Measurements from ENCODE around the gene SPIN1. TPM values are rescaled to one million over a fixed set of nuclear protein-coding genes. Genes with fewer than 3 reads are reported as not detected.
"Not testable (repeated sequence)": the region's sequence is repeated elsewhere in the genome, so short reads cannot be mapped to it uniquely, and the experiment has no call there.

SPIN1 gene
- total RNA-seq, 1 donor from 2014 or later: 77.6 TPM

DNA sequence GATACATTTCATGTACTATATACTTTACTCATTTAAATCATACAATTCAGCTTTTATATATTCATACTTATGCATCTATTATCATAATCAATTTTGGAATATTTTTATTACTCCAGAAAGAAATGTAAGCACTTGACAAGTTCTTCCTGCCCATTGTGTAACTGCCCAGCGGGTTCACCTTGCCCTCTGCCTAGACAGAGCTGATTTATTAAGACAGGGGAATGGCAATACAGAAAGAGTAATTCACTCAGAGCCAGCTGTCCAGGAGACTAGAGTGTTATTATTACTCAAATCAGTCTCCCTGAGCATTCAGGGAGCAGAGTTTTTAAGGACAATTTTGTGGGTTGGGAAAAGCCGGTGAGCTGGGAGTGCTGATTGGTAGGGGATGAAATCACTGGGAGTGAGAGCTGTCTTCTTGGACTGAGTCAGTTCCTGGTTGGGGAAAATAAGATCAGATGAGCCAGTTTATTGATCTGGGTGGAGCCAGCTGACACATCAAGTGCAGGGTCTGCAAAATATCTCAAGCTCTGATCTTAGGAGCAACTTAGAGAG lies 16.1 kb upstream of the SPIN1 start:
- Mint-ChIP-seq H3K9me3 (peaks cover 11% of the 10 kb centered on the region), H3K4me3 (no peak overlapping the region), H3K4me1 (peaks cover 9% of the 10 kb centered on the region), H3K27me3 (ENCODE audit: low read depth) (no peaks in the 10 kb centered on the region), H3K36me3 (ENCODE audit: low read depth) (peaks cover 2% of the 10 kb centered on the region), H3K27ac (ENCODE audit: unreplicated experiment) (no peak overlapping the region)
- no peak for DNase-seq (ENCODE audit: low read depth, low spot score)
- TF ChIP-seq, protein P1, sequence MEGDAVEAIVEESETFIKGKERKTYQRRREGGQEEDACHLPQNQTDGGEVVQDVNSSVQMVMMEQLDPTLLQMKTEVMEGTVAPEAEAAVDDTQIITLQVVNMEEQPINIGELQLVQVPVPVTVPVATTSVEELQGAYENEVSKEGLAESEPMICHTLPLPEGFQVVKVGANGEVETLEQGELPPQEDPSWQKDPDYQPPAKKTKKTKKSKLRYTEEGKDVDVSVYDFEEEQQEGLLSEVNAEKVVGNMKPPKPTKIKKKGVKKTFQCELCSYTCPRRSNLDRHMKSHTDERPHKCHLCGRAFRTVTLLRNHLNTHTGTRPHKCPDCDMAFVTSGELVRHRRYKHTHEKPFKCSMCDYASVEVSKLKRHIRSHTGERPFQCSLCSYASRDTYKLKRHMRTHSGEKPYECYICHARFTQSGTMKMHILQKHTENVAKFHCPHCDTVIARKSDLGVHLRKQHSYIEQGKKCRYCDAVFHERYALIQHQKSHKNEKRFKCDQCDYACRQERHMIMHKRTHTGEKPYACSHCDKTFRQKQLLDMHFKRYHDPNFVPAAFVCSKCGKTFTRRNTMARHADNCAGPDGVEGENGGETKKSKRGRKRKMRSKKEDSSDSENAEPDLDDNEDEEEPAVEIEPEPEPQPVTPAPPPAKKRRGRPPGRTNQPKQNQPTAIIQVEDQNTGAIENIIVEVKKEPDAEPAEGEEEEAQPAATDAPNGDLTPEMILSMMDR (conservative IDR thresholded peaks at IDR 0.05): no peak

DNA sequence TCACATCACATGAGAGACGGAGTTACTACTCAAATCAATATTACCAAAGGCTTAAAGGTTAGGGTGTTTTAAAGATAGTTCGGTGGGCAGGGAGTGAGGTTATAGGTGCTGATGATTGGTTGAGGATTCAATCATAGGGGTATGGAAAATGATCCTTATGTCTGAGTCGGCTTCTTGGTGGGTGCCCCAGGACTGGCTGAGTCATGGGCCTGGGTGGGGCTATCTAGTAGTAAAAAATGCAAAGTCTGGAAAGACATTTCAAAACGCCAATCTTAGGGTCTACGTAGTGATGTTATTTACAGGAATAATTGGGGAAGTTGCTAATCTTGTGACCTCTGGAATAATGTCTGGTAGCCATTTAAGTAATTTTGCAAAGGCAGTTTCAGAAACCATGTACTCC lies 15.2 kb upstream of the SPIN1 start:
- H3K36me3 Mint-ChIP-seq (ENCODE audit: low read depth): peaks cover 2% of the 10 kb centered on the region
- TF ChIP-seq, protein P1 (conservative IDR thresholded peaks at IDR 0.05): no peak
- peaks cover under 1% of the 10 kb centered on the region for H3K27me3 Mint-ChIP-seq (ENCODE audit: low read depth)
- peaks cover 10% of the 10 kb centered on the region for H3K9me3 Mint-ChIP-seq
- no peak overlapping the region for H3K27ac Mint-ChIP-seq (ENCODE audit: unreplicated experiment)
- no peak overlapping the region for H3K4me3 Mint-ChIP-seq
- no peak for DNase-seq (ENCODE audit: low read depth, low spot score)
- H3K4me1 Mint-ChIP-seq: peaks cover 9% of the 10 kb centered on the region

DNA sequence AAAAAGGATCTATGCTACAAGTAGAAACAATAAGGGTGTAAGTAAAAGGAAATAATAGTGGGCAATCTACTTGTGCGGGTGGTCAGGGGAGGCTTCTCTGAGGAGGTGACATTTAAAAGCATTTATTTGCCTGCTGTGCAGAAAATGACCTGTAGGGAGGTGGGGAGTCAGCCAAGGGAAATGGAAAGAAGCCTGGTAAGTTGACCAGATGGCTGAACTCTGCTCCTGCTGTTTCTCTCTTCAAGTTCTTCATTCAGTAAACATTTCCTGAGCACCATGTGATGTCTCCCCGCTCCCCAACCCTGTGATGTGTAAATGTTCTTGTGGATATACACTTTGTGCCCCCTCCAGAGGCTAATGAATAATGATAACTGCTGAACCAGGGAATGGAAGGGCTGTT lies 9.9 kb upstream of the SPIN1 start:
- Mint-ChIP-seq H3K27ac (ENCODE audit: unreplicated experiment) (no peak overlapping the region), H3K27me3 (ENCODE audit: low read depth) (peaks cover 8% of the 10 kb centered on the region), H3K4me1 (no peaks in the 10 kb centered on the region), H3K36me3 (ENCODE audit: low read depth) (no peaks in the 10 kb centered on the region), H3K9me3 (peaks cover 8% of the 10 kb centered on the region), H3K4me3 (no peak overlapping the region)
- DNase-seq (ENCODE audit: low read depth, low spot score): no peak
- TF ChIP-seq, protein P1 (conservative IDR thresholded peaks at IDR 0.05): no peak

DNA sequence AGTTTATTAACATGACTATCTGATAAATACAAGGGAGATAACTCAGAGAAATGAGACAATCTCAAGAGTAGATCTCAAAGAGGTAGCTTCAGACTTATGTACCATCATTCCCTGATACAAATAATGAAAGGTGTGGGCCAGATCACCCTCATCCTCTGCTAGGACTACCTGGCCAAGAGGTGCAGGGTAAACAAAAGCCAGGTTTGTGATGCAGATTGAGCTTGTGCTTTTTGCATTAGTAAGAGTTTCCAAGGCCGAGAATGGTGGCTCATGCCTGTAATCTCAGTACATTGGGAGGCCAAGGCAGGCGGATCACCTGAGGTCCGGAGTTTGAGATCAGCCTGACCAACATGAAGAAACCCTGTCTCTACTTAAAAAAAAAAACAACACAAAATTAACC lies 8.9 kb upstream of the SPIN1 start:
- DNase-seq (ENCODE audit: low read depth, low spot score): no peak
- TF ChIP-seq, protein P1 (conservative IDR thresholded peaks at IDR 0.05): no peak
- Mint-ChIP-seq H3K9me3 (peaks cover 4% of the 10 kb centered on the region), H3K36me3 (ENCODE audit: low read depth) (no peaks in the 10 kb centered on the region), H3K4me3 (no peak overlapping the region), H3K4me1 (no peaks in the 10 kb centered on the region), H3K27ac (ENCODE audit: unreplicated experiment) (no peak overlapping the region), H3K27me3 (ENCODE audit: low read depth) (peaks cover 8% of the 10 kb centered on the region)

DNA sequence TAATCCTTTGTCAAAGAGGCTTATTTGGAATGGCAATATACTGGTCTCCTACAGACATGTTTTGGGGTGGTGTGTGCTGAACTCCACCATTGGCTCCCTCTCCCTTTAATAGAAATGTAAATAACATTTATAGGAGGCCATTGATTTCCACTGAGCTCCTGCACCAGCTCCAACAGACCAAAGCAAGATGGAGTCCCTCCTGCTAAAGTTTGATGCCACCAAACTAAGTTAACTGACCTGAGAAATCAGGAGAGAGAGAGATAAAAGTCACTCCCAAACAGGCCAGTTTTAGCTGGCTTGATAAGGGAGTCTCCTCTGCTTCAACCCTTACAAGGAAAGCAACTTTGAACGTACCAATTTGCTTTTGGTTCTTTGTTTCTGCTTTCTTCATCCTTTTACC lies 8.1 kb upstream of the SPIN1 start:
- no peak for DNase-seq (ENCODE audit: low read depth, low spot score)
- peaks cover 8% of the 10 kb centered on the region for H3K27me3 Mint-ChIP-seq (ENCODE audit: low read depth)

DNA sequence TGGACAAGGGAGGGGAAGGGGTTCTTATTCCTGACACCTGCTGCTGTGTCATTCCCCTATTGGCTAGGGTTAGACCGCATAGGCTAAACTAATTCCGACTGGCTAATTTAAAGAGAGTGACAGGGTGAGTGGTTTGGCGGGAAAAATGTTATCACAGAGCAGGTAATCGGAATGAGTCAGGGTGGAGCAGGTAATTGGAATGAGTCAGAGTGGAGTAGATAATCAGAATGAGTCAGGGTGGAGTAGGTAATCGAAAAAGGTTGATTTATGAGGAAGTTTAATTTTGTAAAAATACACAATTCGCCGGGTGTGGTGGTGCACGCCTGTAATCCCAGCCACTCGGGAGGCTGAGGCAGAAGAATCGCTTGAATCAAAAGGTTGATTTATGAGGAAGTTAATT lies 6.9 kb upstream of the SPIN1 start:
- H3K4me1 Mint-ChIP-seq; H3K27ac Mint-ChIP-seq (ENCODE audit: unreplicated experiment); H3K36me3 Mint-ChIP-seq (ENCODE audit: low read depth); H3K4me3 Mint-ChIP-seq; H3K9me3 Mint-ChIP-seq; DNase-seq (ENCODE audit: low read depth, low spot score); H3K27me3 Mint-ChIP-seq (ENCODE audit: low read depth): not testable (repeated sequence)

More for the DNA sequence above, 8.1 kb upstream of the SPIN1 start:
- TF ChIP-seq, protein P1 (conservative IDR thresholded peaks at IDR 0.05): no peak
- H3K36me3 Mint-ChIP-seq (ENCODE audit: low read depth): no peaks in the 10 kb centered on the region
- no peak overlapping the region for H3K4me3 Mint-ChIP-seq
- no peak overlapping the region for H3K27ac Mint-ChIP-seq (ENCODE audit: unreplicated experiment)
- no peaks in the 10 kb centered on the region for H3K4me1 Mint-ChIP-seq
- H3K9me3 Mint-ChIP-seq: peaks cover 3% of the 10 kb centered on the region

All from neural crest cell (in vitro differentiated cells).